ENCODE measurements around the gene MLXIP.

MLXIP gene

DNA sequence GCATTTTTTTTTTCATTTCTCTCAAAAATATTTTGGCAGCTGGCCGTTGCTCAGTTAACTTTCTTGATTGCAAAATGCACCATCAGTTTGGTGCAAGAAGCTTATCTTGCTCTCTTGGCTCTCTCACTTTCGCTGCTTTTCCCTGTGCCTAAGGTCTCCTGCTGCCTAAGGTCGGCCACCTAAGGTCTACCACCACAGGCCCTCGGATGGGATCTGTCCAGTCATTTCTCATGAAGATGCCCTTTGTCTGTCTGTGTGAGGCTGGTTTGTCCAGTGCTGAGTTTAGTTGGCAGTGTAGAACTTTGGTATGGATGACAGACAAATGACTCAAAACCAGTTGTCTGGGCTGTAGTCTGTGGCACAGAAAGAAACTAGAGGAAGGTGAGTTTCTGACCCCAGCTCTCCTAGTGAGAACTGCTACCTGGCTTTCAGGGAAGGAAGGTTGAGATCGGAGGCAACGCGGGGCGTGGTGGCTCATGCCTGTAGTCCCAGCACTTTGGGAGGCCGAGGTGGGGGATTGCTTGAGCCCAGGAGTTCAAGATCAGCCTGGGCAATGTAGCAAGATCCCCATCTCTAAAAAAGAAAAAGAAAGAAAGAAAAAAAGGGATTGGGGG, 2.6 kb downstream of the MLXIP start:
- H3K9me3 ChIP-seq (ENCODE audit: control insufficient read depth, insufficient read depth, low read length): no peaks in the 10 kb centered on the region
- no peak overlapping the region for H3K27ac ChIP-seq (ENCODE audit: low read depth, low read length)
- peaks cover 28% of the 10 kb centered on the region for H3K27me3 ChIP-seq (ENCODE audit: control insufficient read depth, insufficient read depth, low read length)
- no peak overlapping the region for H3K9ac ChIP-seq (ENCODE audit: low read depth, low read length)
- H3K4me1 ChIP-seq (ENCODE audit: control insufficient read depth, insufficient read depth, low read length): peaks cover 10% of the 10 kb centered on the region; the same call in 1 of the 2 replicates
- peaks cover 12% of the 10 kb centered on the region for H3K36me3 ChIP-seq (ENCODE audit: control insufficient read depth, insufficient read depth, low read length)
- 0 out of 2 replicates have a peak overlapping the region, but pooled peaks have one; percentile 61 for H3K4me3 ChIP-seq (ENCODE audit: low read depth, low read length)

DNA sequence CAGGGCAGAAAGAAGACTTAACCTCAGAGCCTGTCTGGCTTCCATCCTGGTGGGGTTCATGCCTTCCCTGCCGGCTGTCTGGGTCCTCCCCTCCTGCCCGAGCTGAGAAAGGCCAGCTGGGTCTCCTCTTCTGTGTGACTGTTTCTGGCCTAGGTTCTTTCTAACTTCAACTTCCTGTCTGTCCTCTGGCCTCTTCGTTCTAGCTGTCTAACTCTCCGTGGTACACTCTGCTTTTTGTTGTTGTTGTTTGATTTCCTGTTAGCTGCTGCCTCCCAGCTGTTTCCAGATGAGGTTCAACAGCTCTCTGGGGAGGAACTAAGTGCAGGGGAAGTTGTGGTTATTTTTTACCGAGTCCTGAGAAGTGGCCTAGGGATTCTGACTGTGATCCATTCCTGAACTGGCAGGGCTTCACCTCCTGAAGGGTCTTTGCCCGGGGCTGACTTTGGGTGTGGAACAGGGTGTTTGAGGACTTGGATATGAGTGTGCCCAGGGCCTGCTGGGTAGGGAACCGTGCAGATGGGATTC, 3.2 kb downstream of the MLXIP start:
- Histone ChIP-seq H3K36me3 (ENCODE audit: control insufficient read depth, insufficient read depth, low read length) (peaks cover 12% of the 10 kb centered on the region), H3K4me1 (ENCODE audit: control insufficient read depth, insufficient read depth, low read length) (peaks cover 10% of the 10 kb centered on the region; the same call in 1 of the 2 replicates), H3K27ac (ENCODE audit: low read depth, low read length) (no peak overlapping the region), H3K9ac (ENCODE audit: low read depth, low read length) (no peak overlapping the region), H3K27me3 (ENCODE audit: control insufficient read depth, insufficient read depth, low read length) (peaks cover 28% of the 10 kb centered on the region), H3K4me3 (ENCODE audit: low read depth, low read length) (no peak overlapping the region), H3K9me3 (ENCODE audit: control insufficient read depth, insufficient read depth, low read length) (no peaks in the 10 kb centered on the region)

DNA sequence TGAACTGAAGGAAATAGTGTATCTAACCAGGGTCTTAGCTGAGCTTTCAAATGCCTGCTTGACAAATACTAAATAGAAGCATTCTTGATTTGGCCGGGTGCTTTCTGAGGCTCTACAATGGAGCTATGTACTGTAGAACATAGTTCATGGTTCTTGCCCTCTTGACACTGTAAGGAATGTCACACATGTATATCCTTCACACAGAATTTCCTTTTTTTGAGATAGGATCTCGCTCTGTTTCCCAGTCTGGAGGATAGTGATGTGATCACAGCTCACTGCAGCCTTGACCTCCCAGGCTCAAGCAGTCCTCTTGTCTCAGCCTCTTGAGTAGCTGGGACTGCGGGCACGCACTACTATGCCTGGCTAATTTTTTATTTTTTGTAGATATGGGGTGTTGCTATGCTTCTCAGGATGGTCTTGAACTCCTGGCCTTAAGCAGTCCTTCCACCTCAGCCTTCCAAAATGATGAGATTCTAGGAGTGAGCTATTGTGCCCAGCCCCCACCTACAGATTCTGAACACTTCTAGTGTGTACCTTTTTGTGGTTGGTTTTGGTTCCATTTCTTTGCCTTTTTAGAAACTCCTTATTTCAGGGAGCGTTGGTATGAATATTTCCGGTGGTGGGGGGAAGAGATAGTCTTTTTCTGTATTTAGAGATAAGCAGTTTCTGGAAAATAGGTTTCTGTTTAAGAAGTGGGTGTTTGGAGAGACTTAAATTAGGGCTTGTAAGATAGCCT, 4.2 kb downstream of the MLXIP start:
- Histone ChIP-seq H3K9me3 (ENCODE audit: control insufficient read depth, insufficient read depth, low read length) (no peaks in the 10 kb centered on the region), H3K4me1 (ENCODE audit: control insufficient read depth, insufficient read depth, low read length) (peaks cover 10% of the 10 kb centered on the region; the same call in 1 of the 2 replicates), H3K9ac (ENCODE audit: low read depth, low read length) (no peak overlapping the region), H3K36me3 (ENCODE audit: control insufficient read depth, insufficient read depth, low read length) (peaks cover 12% of the 10 kb centered on the region), H3K27me3 (ENCODE audit: control insufficient read depth, insufficient read depth, low read length) (peaks cover 20% of the 10 kb centered on the region), H3K4me3 (ENCODE audit: low read depth, low read length) (no peak overlapping the region), H3K27ac (ENCODE audit: low read depth, low read length) (no peak overlapping the region)

DNA sequence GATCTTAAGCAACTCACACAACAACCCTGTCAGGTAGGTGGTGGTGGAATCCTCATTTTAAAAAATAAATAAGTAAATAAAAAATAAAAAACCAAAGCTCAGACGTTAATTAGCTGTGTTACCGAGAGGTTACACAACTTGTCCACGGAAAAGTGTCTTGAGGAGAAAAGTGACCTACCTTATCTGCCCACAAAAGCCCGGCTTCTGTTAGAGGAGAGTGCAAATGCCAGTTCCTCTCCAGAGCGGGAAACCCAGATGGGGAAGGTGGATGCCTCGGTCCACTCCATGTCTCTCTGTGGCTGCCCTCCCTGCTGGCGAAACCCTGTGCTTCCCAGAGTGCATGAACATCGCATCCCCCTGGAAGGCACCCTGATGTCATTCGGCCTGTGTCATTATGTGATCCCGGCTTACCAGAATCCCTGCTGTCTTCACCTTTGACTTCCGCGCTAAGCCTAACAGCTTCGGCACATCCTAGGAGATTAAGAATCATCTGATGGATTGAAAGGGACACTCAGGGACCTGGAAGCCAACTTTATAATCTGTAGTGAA, 6.4 kb downstream of the MLXIP start:
- no peak overlapping the region for H3K4me3 ChIP-seq (ENCODE audit: low read depth, low read length)

GRCh38 chr12:122085591-122085990, 7.0 kb downstream of the MLXIP start:
- Histone ChIP-seq H3K27me3 (ENCODE audit: control insufficient read depth, insufficient read depth, low read length) (no peaks in the 10 kb centered on the region), H3K4me3 (ENCODE audit: low read depth, low read length) (no peak overlapping the region), H3K4me1 (ENCODE audit: control insufficient read depth, insufficient read depth, low read length) (peaks cover 7% of the 10 kb centered on the region; the same call in 1 of the 2 replicates), H3K9me3 (ENCODE audit: control insufficient read depth, insufficient read depth, low read length) (no peaks in the 10 kb centered on the region), H3K9ac (ENCODE audit: low read depth, low read length) (no peak overlapping the region), H3K36me3 (ENCODE audit: control insufficient read depth, insufficient read depth, low read length) (peaks cover 12% of the 10 kb centered on the region), H3K27ac (ENCODE audit: low read depth, low read length) (no peak overlapping the region)

More for the DNA sequence above, 6.4 kb downstream of the MLXIP start:
- no peak overlapping the region for H3K9ac ChIP-seq (ENCODE audit: low read depth, low read length)
- H3K27ac ChIP-seq (ENCODE audit: low read depth, low read length): no peak overlapping the region
- H3K27me3 ChIP-seq (ENCODE audit: control insufficient read depth, insufficient read depth, low read length): peaks cover 6% of the 10 kb centered on the region
- H3K9me3 ChIP-seq (ENCODE audit: control insufficient read depth, insufficient read depth, low read length): no peaks in the 10 kb centered on the region
- peaks cover 14% of the 10 kb centered on the region; the same call in 1 of the 2 replicates for H3K4me1 ChIP-seq (ENCODE audit: control insufficient read depth, insufficient read depth, low read length)
- H3K36me3 ChIP-seq (ENCODE audit: control insufficient read depth, insufficient read depth, low read length): peaks cover 12% of the 10 kb centered on the region

- Histone ChIP-seq H3K27ac (ENCODE audit: low read depth, low read length) (no peak overlapping the region), H3K4me1 (ENCODE audit: control insufficient read depth, insufficient read depth, low read length) (peaks cover 7% of the 10 kb centered on the region; the same call in 1 of the 2 replicates), H3K4me3 (ENCODE audit: low read depth, low read length) (no peak overlapping the region), H3K27me3 (ENCODE audit: control insufficient read depth, insufficient read depth, low read length) (no peaks in the 10 kb centered on the region), H3K9me3 (ENCODE audit: control insufficient read depth, insufficient read depth, low read length) (no peaks in the 10 kb centered on the region), H3K36me3 (ENCODE audit: control insufficient read depth, insufficient read depth, low read length) (peaks cover 12% of the 10 kb centered on the region), H3K9ac (ENCODE audit: low read depth, low read length) (no peak overlapping the region)
These were observed 7.6 kb downstream of the MLXIP start for GRCh38 chr12:122086116-122086515.

GRCh38 chr12:122086641-122087285, 8.2 kb downstream of the MLXIP start:
- no peak overlapping the region for H3K9ac ChIP-seq (ENCODE audit: low read depth, low read length)
- H3K4me3 ChIP-seq (ENCODE audit: low read depth, low read length): no peak overlapping the region
- no peaks in the 10 kb centered on the region for H3K27me3 ChIP-seq (ENCODE audit: control insufficient read depth, insufficient read depth, low read length)
- peaks cover 7% of the 10 kb centered on the region; the same call in 1 of the 2 replicates for H3K4me1 ChIP-seq (ENCODE audit: control insufficient read depth, insufficient read depth, low read length)
- no peak overlapping the region for H3K27ac ChIP-seq (ENCODE audit: low read depth, low read length)
- H3K9me3 ChIP-seq (ENCODE audit: control insufficient read depth, insufficient read depth, low read length): no peaks in the 10 kb centered on the region
- peaks cover 12% of the 10 kb centered on the region for H3K36me3 ChIP-seq (ENCODE audit: control insufficient read depth, insufficient read depth, low read length)

DNA sequence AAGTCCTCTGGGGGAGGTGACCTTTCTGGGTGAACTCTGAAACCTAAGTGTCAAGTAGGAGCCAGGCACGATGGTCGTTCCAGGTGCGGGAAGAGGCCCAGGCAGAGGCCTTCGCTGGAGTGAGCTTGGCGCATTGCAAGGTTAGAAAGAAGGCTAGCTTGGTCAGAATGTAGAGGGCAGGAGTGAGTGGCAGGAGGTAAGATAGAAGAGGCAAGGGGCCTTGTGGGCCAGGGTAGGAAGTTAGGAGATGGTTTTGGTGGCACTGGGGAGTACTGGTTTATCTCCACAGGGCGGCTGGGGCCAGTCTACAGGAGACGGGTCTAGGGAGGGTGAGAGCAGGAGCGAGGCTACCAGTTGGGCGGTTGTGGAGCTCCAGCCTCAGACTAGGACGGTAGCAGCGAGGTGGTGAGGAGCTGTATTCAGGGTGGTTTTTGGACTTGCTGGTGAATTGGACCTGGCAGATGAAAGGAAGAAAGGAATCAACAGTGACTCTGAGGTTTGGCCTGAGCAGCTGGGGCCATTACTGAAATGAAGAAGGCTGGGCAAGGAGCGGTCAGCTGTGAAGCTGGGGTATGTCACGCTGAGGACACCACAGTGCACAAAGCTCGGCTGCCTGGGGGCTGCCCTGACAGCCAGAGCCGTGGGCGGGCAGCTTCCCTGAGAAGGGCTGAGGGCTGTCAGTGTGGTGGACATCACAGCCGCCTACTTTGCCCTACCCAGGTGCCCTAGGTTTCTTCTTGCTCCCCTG, 9.0 kb downstream of the MLXIP start:
- H3K27ac ChIP-seq (ENCODE audit: low read depth, low read length): no peak overlapping the region
- H3K4me3 ChIP-seq (ENCODE audit: low read depth, low read length): no peak overlapping the region
- H3K9me3 ChIP-seq (ENCODE audit: control insufficient read depth, insufficient read depth, low read length): no peaks in the 10 kb centered on the region
- no peaks in the 10 kb centered on the region for H3K27me3 ChIP-seq (ENCODE audit: control insufficient read depth, insufficient read depth, low read length)
- peaks cover 7% of the 10 kb centered on the region; the same call in 1 of the 2 replicates for H3K4me1 ChIP-seq (ENCODE audit: control insufficient read depth, insufficient read depth, low read length)
- H3K9ac ChIP-seq (ENCODE audit: low read depth, low read length): no peak overlapping the region
- H3K36me3 ChIP-seq (ENCODE audit: control insufficient read depth, insufficient read depth, low read length): peaks cover 12% of the 10 kb centered on the region

GRCh38 chr12:122088179-122088810, 9.7 kb downstream of the MLXIP start:
- Histone ChIP-seq H3K27ac (ENCODE audit: low read depth, low read length) (no peak overlapping the region), H3K9ac (ENCODE audit: low read depth, low read length) (no peak overlapping the region), H3K4me1 (ENCODE audit: control insufficient read depth, insufficient read depth, low read length) (peaks cover 7% of the 10 kb centered on the region; the same call in 1 of the 2 replicates), H3K27me3 (ENCODE audit: control insufficient read depth, insufficient read depth, low read length) (no peaks in the 10 kb centered on the region), H3K4me3 (ENCODE audit: low read depth, low read length) (no peak overlapping the region), H3K9me3 (ENCODE audit: control insufficient read depth, insufficient read depth, low read length) (no peaks in the 10 kb centered on the region), H3K36me3 (ENCODE audit: control insufficient read depth, insufficient read depth, low read length) (peaks cover 12% of the 10 kb centered on the region)

- H3K36me3 ChIP-seq (ENCODE audit: control insufficient read depth, insufficient read depth, low read length): peaks cover 8% of the 10 kb centered on the region
- no peak overlapping the region for H3K27ac ChIP-seq (ENCODE audit: low read depth, low read length)
- H3K4me1 ChIP-seq (ENCODE audit: control insufficient read depth, insufficient read depth, low read length): peaks cover 7% of the 10 kb centered on the region; the same call in 1 of the 2 replicates
- H3K9ac ChIP-seq (ENCODE audit: low read depth, low read length): no peak overlapping the region
- H3K27me3 ChIP-seq (ENCODE audit: control insufficient read depth, insufficient read depth, low read length): no peaks in the 10 kb centered on the region
- H3K9me3 ChIP-seq (ENCODE audit: control insufficient read depth, insufficient read depth, low read length): no peaks in the 10 kb centered on the region
- no peak overlapping the region for H3K4me3 ChIP-seq (ENCODE audit: low read depth, low read length)
These were observed 10.5 kb downstream of the MLXIP start for GRCh38 chr12:122089077-122089476.

All from HUES48 (cell line).